HFF-Myc (cell line): ENCODE measurements around the gene PMPCA.
"Not testable (repeated sequence)": the region's sequence is repeated elsewhere in the genome, so short reads cannot be mapped to it uniquely, and the experiment has no call there.

Experiments used
- DNase-seq: peaks from one replicate; pipeline ENCODE4 v3.0.0-alpha.2; 2011; ENCODE audit warnings: low read depth; ENCODE audit errors: extremely low read depth
- H3K4me3 ChIP-seq: replicated peaks from 2 replicates; pipeline ENCODE4 v1.5.1; 2011; ENCODE audit warnings: low read depth, mild to moderate bottlenecking, control low read depth, low read length
- CTCF ChIP-seq: IDR thresholded peaks from 2 replicates; pipeline ENCODE4 v1.5.1; 2012; ENCODE audit warnings: mild to moderate bottlenecking, low read depth, low read length, control low read depth; ENCODE audit errors: missing control alignments

The PMPCA gene

GRCh38 chr9:136422876-136423275 is 12.4 kb downstream of the PMPCA start:
- no peak overlapping the region for H3K4me3 ChIP-seq
- no peak for TF ChIP-seq CTCF
- no peak for DNase-seq

GRCh38 chr9:136423432-136424146 is 13.1 kb downstream of the PMPCA start:
- TF ChIP-seq CTCF, result no peak
- H3K4me3 ChIP-seq, result no peak overlapping the region

GRCh38 chr9:136424750-136425362 is 14.4 kb downstream of the PMPCA start:
- no peak overlapping the region for H3K4me3 ChIP-seq
- TF ChIP-seq CTCF, result no peak
- DNase-seq, result no peak

More at GRCh38 chr9:136423432-136424146, 13.1 kb downstream of the PMPCA start:
- DNase-seq, result no peak

GRCh38 chr9:136425367-136425766 is 14.9 kb downstream of the PMPCA start:
- DNase-seq, H3K4me3 ChIP-seq: not testable (repeated sequence)

- no peak for TF ChIP-seq CTCF
- DNase-seq, result no peak
- H3K4me3 ChIP-seq, result no peak overlapping the region
These were observed 16.3 kb downstream of the PMPCA start for GRCh38 chr9:136426787-136427186.

GRCh38 chr9:136429075-136429628 is 18.7 kb downstream of the PMPCA start:
- no peak for DNase-seq
- no peak overlapping the region for H3K4me3 ChIP-seq
- no peak for TF ChIP-seq CTCF

- H3K4me3 ChIP-seq, result no peak overlapping the region
- TF ChIP-seq CTCF, result no peak
- no peak for DNase-seq
These were observed 19.4 kb downstream of the PMPCA start for GRCh38 chr9:136429683-136430491.
